GM23248 (cell line): ENCODE results near the gene COA3.

ENCODE experiments used
- EZH2 ChIP-seq: fragments of 200-600 bp; sonication (generic); IDR thresholded peaks from 2 replicates; pipeline ENCODE4 v1.6.1; 2018; ENCODE audit warnings: antibody characterized with exemption, mild to moderate bottlenecking; ENCODE audit not compliant: insufficient read depth, poor library complexity, severe bottlenecking
- EZH2phosphoT487 ChIP-seq: fragments of 200-600 bp; sonication (generic); IDR thresholded peaks from 2 replicates; pipeline ENCODE4 v1.6.1; 2018; ENCODE audit warnings: antibody characterized with exemption, moderate library complexity, mild to moderate bottlenecking, low read depth; ENCODE audit not compliant: insufficient read depth

- TF ChIP-seq EZH2 (no peak), EZH2phosphoT487 (no peak)
Observed at GRCh38 chr17:42817866-42818265, 19.4 kb upstream of the COA3 start.
